Testis (tissue), 3 donors: ENCODE results near the gene MRPS18C. TPM values are rescaled to one million over a fixed set of nuclear protein-coding genes. Genes with fewer than 3 reads are reported as not detected.

ENCODE experiments used
- DNase-seq: peaks from one replicate; pipeline ENCODE4 v3.0.0-alpha.2; 2019
- H3K27ac ChIP-seq, 2 donors: fragments of 200-600 bp; sonication (generic); one replicate each; pipeline ENCODE4 v1.5.1; 2019
- H3K27me3 ChIP-seq: fragments of 200-600 bp; sonication (generic); one replicate; pipeline ENCODE4 v1.5.1; 2019
- H3K36me3 ChIP-seq: fragments of 200-600 bp; sonication (generic); one replicate; pipeline ENCODE4 v1.5.1; 2017; ENCODE audit warnings: low read depth; ENCODE audit errors: missing control alignments
- H3K4me1 ChIP-seq: fragments of 200-600 bp; sonication (generic); one replicate; pipeline ENCODE4 v1.5.1; 2019
- H3K4me3 ChIP-seq, 2 donors: fragments of 200-600 bp; sonication (generic); one replicate each; pipeline ENCODE4 v1.5.1; 2017 to 2019
- H3K9me3 ChIP-seq: fragments of 200-600 bp; sonication (generic); one replicate; pipeline ENCODE4 v1.5.1; 2017
- CTCF ChIP-seq, 3 experiments: fragments of 450-650 bp in 2 of 3; fragments of 200-600 bp in 1 of 3; sonication (generic) in 1 of 3; IDR thresholded peaks; one replicate each; pipeline ENCODE4 v1.5.1; 2016 to 2019; ENCODE audit warnings: antibody characterized with exemption in 3 of 3, mild to moderate bottlenecking in 2 of 3, moderate library complexity in 1 of 3
- POLR2A ChIP-seq: fragments of 450-650 bp; IDR thresholded peaks from one replicate; pipeline ENCODE4 v1.6.1; 2017; ENCODE audit warnings: antibody characterized with exemption, mild to moderate bottlenecking, moderate library complexity
- WGBS, 2 donors: methylation state at CpG; one replicate each; pipeline ENCODE4 v1.1.5; 2018; 5-methylcytosine and 5-hydroxymethylcytosine counted together
- intact Hi-C: fragments of 100-400 bp; cut with DNase I; formaldehyde crosslinking; loops from one replicate; pipeline ENCODE4 v1.15.1; 2023; ENCODE audit warnings: low total_unique reads
- polyA plus RNA-seq: library from polyadenylated mRNA; stranded (reverse); fragments of 350-450 nt; fragmentation: Illumina TruSeq; extraction: RNeasy Lipid Tissue Mini Kit (QIAGEN cat#74804); gene quantifications from one replicate; pipeline ENCODE4 v1.2.3, GENCODE V29; 2014; ENCODE audit warnings: low read depth, low replicate concordance; ENCODE audit not compliant: insufficient read depth
- total RNA-seq, 2 donors: library from RNA; depleted of rRNA; stranded (reverse); fragments of >200 nt; gene quantifications; one replicate each; pipeline ENCODE4 v1.2.3, GENCODE V29; 2016

The MRPS18C gene
- total and polyA plus RNA-seq, 3 donors from 2014 or later: 15.6 to 50.3 (median 19.4) TPM

- intact Hi-C loops: no loop called here
- no peaks in the 10 kb centered on the region for H3K36me3 ChIP-seq
- TF ChIP-seq POLR2A: no peak
Measured at GRCh38 chr4:83418211-83418610, 37.6 kb upstream of the MRPS18C start.

GRCh38 chr4:83431200-83431599 lies 24.7 kb upstream of the MRPS18C start:
- TF ChIP-seq POLR2A (no peak), CTCF (IDR thresholded peaks at IDR 0.05) (no peak)
- Histone ChIP-seq H3K36me3 (no peaks in the 10 kb centered on the region), H3K4me3 (no peak overlapping the region), H3K4me1 (no peaks in the 10 kb centered on the region), H3K9me3 (no peaks in the 10 kb centered on the region), H3K27me3 (no peaks in the 10 kb centered on the region), H3K27ac (no peak overlapping the region)
- DNase-seq: no peak
- WGBS, 2 donors: 89 to 95% methylated on average over 1 of the region's 1 CpG
- intact Hi-C loops: no loop called here

More at GRCh38 chr4:83418211-83418610, 37.6 kb upstream of the MRPS18C start:
- Histone ChIP-seq H3K27ac (no peak overlapping the region), H3K27me3 (no peaks in the 10 kb centered on the region), H3K4me1 (no peaks in the 10 kb centered on the region), H3K9me3 (no peaks in the 10 kb centered on the region), H3K4me3 (no peak overlapping the region)
- no peak for DNase-seq

- Histone ChIP-seq H3K27me3 (no peaks in the 10 kb centered on the region), H3K4me1 (no peaks in the 10 kb centered on the region), H3K4me3 (no peak overlapping the region), H3K36me3 (no peaks in the 10 kb centered on the region), H3K27ac (no peak overlapping the region), H3K9me3 (no peaks in the 10 kb centered on the region)
- WGBS, 2 donors: 89 to 94% methylated on average over 4 of the region's 4 CpGs
- no peak for DNase-seq
- intact Hi-C loops: no loop called here
- no peak for TF ChIP-seq POLR2A
- no peak for TF ChIP-seq CTCF (IDR thresholded peaks at IDR 0.05)
Measured at GRCh38 chr4:83436680-83437079, 19.2 kb upstream of the MRPS18C start.

- TF ChIP-seq POLR2A (no peak), CTCF (IDR thresholded peaks at IDR 0.05) (no peak)
- H3K27me3 ChIP-seq: no peaks in the 10 kb centered on the region
- no peaks in the 10 kb centered on the region for H3K4me1 ChIP-seq
- H3K4me3 ChIP-seq: no peak overlapping the region
- no peak overlapping the region for H3K27ac ChIP-seq
- DNase-seq: no peak
- intact Hi-C loops: no loop called here
- H3K36me3 ChIP-seq: no peaks in the 10 kb centered on the region
- no peaks in the 10 kb centered on the region for H3K9me3 ChIP-seq
Measured at GRCh38 chr4:83438719-83439118, 17.1 kb upstream of the MRPS18C start.

- no peaks in the 10 kb centered on the region for H3K36me3 ChIP-seq
- no peak for DNase-seq
- intact Hi-C loops: no loop called here
- TF ChIP-seq POLR2A (no peak), CTCF (IDR thresholded peaks at IDR 0.05) (no peak)
- WGBS, 2 donors: 97 to 100% methylated on average over 1 of the region's 1 CpG
- H3K27ac ChIP-seq: no peak overlapping the region
- H3K4me3 ChIP-seq: no peak overlapping the region
- no peaks in the 10 kb centered on the region for H3K27me3 ChIP-seq
- no peaks in the 10 kb centered on the region for H3K9me3 ChIP-seq
- no peaks in the 10 kb centered on the region for H3K4me1 ChIP-seq
Measured at GRCh38 chr4:83440148-83440814, 15.6 kb upstream of the MRPS18C start.
